ENCODE results near the gene PLCD1. TPM values are rescaled to one million over a fixed set of nuclear protein-coding genes. Genes with fewer than 3 reads are reported as not detected.

Gene PLCD1
- total RNA-seq, 2 donors from 2014 or later, result 7.9 to 12.2 TPM

DNA sequence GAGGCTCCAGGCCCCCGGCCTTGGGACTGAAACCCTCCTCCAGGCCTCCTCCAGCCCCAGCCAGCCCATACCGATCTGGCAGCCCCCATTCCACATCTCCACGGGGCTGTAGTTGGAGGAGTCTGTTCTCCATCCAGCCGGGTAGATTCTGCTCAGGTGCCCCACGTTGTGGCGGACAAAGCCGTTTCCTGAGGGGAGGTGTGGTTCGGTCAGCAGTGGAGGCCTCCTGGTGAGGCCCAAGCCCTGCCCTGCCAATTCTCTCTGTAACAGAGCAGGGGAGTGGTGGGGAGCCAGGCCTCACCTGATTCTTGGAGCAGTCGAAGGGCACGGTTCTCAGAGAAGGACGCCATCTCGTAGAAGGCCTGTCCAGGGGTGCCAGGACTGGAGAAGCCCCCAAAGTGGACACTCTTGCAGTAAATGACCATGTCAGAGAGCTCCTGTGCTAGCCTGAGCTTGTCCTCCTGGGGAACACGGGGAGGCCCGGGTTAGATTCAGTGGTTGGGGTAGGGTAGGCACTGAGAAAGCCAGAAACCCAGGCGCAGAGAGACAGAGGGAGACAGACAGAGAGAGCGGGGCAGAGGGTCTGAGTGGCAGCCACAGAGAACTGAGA is 20.4 kb downstream of the PLCD1 start:
- WGBS, 2 donors, result 87 to 88% methylated on average over 12 to 15 of the region's 16 CpGs
- DNase-seq, result no peak
- ATAC-seq, result no peak
- Histone ChIP-seq H3K36me3 (replicated peaks in 1 of 2; ENCODE audit: insufficient read depth in 1 of 2, low read depth in 2 of 2) (no peaks in the 10 kb centered on the region), H3K27me3 (no peaks in the 10 kb centered on the region), H3K9me3 (no peaks in the 10 kb centered on the region), H3K27ac (no peak overlapping the region), H3K4me3 (no peak overlapping the region), H3K4me1 (peaks cover 21% of the 10 kb centered on the region)
- TF ChIP-seq CTCF (IDR thresholded peaks at IDR 0.05), result no peak
- TF ChIP-seq POLR2A (IDR thresholded peaks at IDR 0.05), result no peak
- intact Hi-C loops (cut with DNase I), result no loop called here

GRCh38 chr3:38008191-38008701 is 21.2 kb downstream of the PLCD1 start:
- Histone ChIP-seq H3K27ac (no peak overlapping the region), H3K9me3 (no peaks in the 10 kb centered on the region), H3K4me3 (no peak overlapping the region), H3K27me3 (no peaks in the 10 kb centered on the region), H3K36me3 (replicated peaks in 1 of 2; ENCODE audit: insufficient read depth in 1 of 2, low read depth in 2 of 2) (no peaks in the 10 kb centered on the region), H3K4me1 (peaks cover 29% of the 10 kb centered on the region)
- ATAC-seq (no peak), DNase-seq (no peak)
- intact Hi-C loops (cut with DNase I), result no loop called here
- no peak for TF ChIP-seq POLR2A (IDR thresholded peaks at IDR 0.05)
- no peak for TF ChIP-seq CTCF (IDR thresholded peaks at IDR 0.05)
- 93 to 94% methylated on average over 5 to 19 of the region's 19 CpGs for WGBS, 2 donors

DNA sequence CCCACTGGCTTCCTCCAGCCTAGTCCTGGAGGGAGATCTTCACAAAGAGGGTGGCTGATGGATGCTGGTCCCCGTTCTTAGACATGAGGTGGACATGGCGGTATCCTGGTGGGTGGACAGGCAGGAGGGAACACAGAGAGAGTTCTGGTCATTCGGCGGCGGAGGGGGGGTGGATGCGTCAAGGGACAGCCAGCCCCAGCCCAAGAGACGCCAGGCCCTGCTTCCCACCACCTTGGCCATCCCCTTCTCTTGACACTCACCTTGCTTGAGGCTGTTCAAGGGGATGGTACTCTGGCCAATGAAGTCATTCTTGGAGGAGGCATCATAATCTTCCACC is 21.7 kb downstream of the PLCD1 start:
- no peak for DNase-seq
- H3K36me3 ChIP-seq (replicated peaks in 1 of 2; ENCODE audit: insufficient read depth in 1 of 2, low read depth in 2 of 2), result no peaks in the 10 kb centered on the region
- WGBS, 2 donors, result 92 to 100% methylated on average over 4 of the region's 7 CpGs

GRCh38 chr3:38006445-38006995 is 22.9 kb downstream of the PLCD1 start:
- intact Hi-C loops (cut with DNase I), result no loop called here
- no peak for TF ChIP-seq CTCF (IDR thresholded peaks at IDR 0.05)
- TF ChIP-seq POLR2A (IDR thresholded peaks at IDR 0.05), result no peak
- Histone ChIP-seq H3K27me3 (no peaks in the 10 kb centered on the region), H3K36me3 (replicated peaks in 1 of 2; ENCODE audit: insufficient read depth in 1 of 2, low read depth in 2 of 2) (no peaks in the 10 kb centered on the region), H3K4me3 (no peak overlapping the region), H3K9me3 (no peaks in the 10 kb centered on the region), H3K4me1 (peaks cover 39% of the 10 kb centered on the region), H3K27ac (peak overlapping the region in 3 of 4 donors; percentile 64 to 86 (median 77))
- DNase-seq, result no peak
- ATAC-seq, result no peak
- 88 to 100% methylated on average over 1 to 14 of the region's 16 CpGs for WGBS, 2 donors

More for the DNA sequence above, 21.7 kb downstream of the PLCD1 start:
- TF ChIP-seq POLR2A (IDR thresholded peaks at IDR 0.05), result no peak
- no peak for TF ChIP-seq CTCF (IDR thresholded peaks at IDR 0.05)
- H3K4me3 ChIP-seq, result no peak overlapping the region
- H3K9me3 ChIP-seq, result no peaks in the 10 kb centered on the region
- ATAC-seq, result no peak
- H3K27ac ChIP-seq, result no peak overlapping the region
- peaks cover 35% of the 10 kb centered on the region for H3K4me1 ChIP-seq
- intact Hi-C loops (cut with DNase I), result no loop called here
- no peaks in the 10 kb centered on the region for H3K27me3 ChIP-seq

DNA sequence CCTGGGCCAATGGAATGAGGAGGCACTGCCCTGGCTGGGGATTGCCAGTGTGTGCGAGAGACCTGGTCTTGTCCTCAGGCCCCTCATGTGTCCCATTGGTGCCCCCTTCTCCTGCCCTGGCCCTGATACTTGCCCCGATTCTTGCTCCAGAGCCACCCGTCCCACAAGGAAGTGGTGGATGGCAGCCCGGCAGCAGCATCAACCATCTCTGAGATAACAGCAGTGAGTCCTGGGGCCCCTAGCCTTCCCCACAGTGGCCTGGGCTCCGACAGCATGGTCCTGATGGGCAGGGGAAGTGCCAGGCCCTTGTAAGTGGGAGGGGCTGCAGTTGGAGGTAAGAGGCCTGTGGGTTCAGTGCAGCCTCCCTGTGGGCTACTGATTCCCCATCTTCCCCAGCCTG is 23.4 kb downstream of the PLCD1 start:
- 82 to 92% methylated on average over 2 to 5 of the region's 5 CpGs for WGBS, 2 donors

More for the DNA sequence above, 23.4 kb downstream of the PLCD1 start:
- peaks cover 44% of the 10 kb centered on the region for H3K4me1 ChIP-seq
- H3K27ac ChIP-seq, result peak overlapping the region; percentile 64 to 86 (median 74)
- no peaks in the 10 kb centered on the region for H3K9me3 ChIP-seq
- H3K27me3 ChIP-seq, result no peaks in the 10 kb centered on the region
- DNase-seq, result no peak
- H3K36me3 ChIP-seq (replicated peaks in 1 of 2; ENCODE audit: insufficient read depth in 1 of 2, low read depth in 2 of 2), result no peaks in the 10 kb centered on the region
- no peak for ATAC-seq
- no peak overlapping the region for H3K4me3 ChIP-seq
- intact Hi-C loops (cut with DNase I), result no loop called here
- TF ChIP-seq POLR2A (IDR thresholded peaks at IDR 0.05) (no peak), CTCF (IDR thresholded peaks at IDR 0.05) (no peak)

Data from body of pancreas (tissue), 4 donors.